WERI-Rb-1 (cell line): Measurements from ENCODE around the gene PRKAB1.
A peak's percentile ranks its signal among the peaks of the same experiment; 100 is the strongest.
"Not testable (repeated sequence)": the region's sequence is repeated elsewhere in the genome, so short reads cannot be mapped to it uniquely, and the experiment has no call there.

Source experiments
- DNase-seq: peaks from one replicate; pipeline ENCODE4 v3.0.0-alpha.2; 2020
- H3K27ac ChIP-seq: fragments of 250-450 bp; sonication (Bioruptor Pico); 2 replicates; pipeline ENCODE4 v1.5.1; 2020; ENCODE audit warnings: mild to moderate bottlenecking, moderate library complexity
- H3K27me3 ChIP-seq: fragments of 250-450 bp; sonication (Bioruptor Pico); 2 replicates; pipeline ENCODE4 v1.5.1; 2021; ENCODE audit warnings: mild to moderate bottlenecking, low read depth, moderate library complexity; ENCODE audit not compliant: insufficient read depth, severe bottlenecking
- H3K36me3 ChIP-seq: fragments of 250-450 bp; sonication (Bioruptor Pico); 2 replicates; pipeline ENCODE4 v1.5.1; 2020; ENCODE audit warnings: mild to moderate bottlenecking, moderate library complexity
- H3K4me3 ChIP-seq: 2 replicates; pipeline ENCODE4 v1.5.1; 2011; ENCODE audit warnings: low read depth, mild to moderate bottlenecking, control low read depth, low read length
- H3K9me3 ChIP-seq: fragments of 250-450 bp; sonication (Bioruptor Pico); 2 replicates; pipeline ENCODE4 v1.5.1; 2021; ENCODE audit warnings: mild to moderate bottlenecking, moderate library complexity; ENCODE audit not compliant: severe bottlenecking
- TF ChIP-seq, protein P1 (sequence below): IDR thresholded peaks from 2 replicates; pipeline ENCODE4 v1.5.1; 2011; ENCODE audit warnings: low read depth, mild to moderate bottlenecking, control low read depth, inconsistent platforms, low read length

The PRKAB1 gene

DNA sequence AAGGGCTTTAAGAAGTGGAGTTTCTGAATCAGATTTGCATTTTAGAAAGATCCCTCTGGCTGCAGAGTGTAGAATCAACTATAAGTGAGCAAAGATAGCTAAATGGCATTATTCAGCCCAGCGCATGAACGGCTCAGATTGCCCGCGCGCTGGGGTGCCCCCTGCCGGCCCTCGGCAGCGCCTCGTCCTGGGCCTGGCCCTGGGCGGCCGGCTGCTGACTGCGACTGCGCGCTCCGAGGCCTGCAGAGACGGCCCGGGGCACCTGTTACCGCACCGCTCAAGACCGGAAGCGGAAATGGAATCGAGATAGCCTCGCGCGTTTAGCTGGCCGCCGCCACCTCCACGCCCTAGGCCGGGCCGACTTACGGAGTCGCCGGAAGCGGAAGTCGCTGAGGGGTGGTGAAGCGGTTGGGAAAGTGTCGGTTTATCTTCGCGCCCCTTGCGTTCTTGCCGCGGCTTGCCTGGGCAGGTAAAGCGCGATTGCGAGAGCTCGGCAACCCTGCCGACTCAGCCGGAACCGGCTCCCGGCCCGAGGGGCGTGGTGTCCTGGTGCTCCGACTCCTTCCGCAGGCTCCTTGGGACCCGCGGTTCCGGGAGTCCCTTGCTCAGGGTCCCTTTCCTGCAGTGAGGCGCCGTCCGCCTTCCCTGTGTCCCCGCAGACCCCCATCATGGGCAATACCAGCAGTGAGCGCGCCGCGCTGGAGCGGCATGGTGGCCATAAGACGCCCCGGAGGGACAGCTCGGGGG, at the start of gene PRKAB1:
Gene PRKAB1, plus strand, starts transcription at position 557 of the 747 bp plus-strand sequence. Its CDS starts 112 bp downstream, at position 669.
- TF ChIP-seq, protein P1, sequence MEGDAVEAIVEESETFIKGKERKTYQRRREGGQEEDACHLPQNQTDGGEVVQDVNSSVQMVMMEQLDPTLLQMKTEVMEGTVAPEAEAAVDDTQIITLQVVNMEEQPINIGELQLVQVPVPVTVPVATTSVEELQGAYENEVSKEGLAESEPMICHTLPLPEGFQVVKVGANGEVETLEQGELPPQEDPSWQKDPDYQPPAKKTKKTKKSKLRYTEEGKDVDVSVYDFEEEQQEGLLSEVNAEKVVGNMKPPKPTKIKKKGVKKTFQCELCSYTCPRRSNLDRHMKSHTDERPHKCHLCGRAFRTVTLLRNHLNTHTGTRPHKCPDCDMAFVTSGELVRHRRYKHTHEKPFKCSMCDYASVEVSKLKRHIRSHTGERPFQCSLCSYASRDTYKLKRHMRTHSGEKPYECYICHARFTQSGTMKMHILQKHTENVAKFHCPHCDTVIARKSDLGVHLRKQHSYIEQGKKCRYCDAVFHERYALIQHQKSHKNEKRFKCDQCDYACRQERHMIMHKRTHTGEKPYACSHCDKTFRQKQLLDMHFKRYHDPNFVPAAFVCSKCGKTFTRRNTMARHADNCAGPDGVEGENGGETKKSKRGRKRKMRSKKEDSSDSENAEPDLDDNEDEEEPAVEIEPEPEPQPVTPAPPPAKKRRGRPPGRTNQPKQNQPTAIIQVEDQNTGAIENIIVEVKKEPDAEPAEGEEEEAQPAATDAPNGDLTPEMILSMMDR: peak; percentile 88
- Histone ChIP-seq H3K4me3 (peak within 1 kb of the TSS; percentile 92), H3K9me3 (no peaks in the 10 kb centered on the region), H3K27me3 (no peaks in the 10 kb centered on the region), H3K27ac (peak within 1 kb of the TSS; percentile 92), H3K36me3 (peaks cover 38% of the 10 kb centered on the region)
- peak; percentile 97 for DNase-seq

DNA sequence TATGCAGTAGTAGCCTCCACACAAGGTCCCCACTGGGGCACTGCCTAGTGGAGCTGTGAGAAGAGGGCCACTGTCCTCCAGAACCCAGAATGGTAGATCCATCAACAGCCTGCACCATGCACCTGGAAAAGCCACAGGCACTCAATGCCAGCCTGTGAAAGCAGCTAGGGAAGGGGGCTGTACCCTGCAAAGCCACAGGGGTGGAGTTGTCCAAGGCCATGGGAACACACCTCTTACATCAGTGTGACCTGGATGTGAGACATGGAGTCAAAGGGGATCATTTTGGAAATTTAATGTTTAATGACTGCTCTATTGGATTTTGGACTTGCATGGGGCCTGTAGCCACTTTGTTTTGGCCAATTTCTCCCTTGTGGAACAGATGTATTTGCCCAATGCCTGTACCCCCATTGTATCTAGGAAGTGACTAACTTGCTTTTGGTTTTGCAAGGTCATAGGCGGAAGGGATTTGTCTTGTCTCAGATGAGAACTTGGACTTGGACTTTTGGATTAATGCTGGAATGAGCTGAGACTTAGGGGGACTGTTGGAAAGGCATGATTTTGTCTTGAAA, 49.5 kb upstream of the PRKAB1 start:
- not testable (repeated sequence) for H3K4me3 ChIP-seq, H3K9me3 ChIP-seq, H3K27me3 ChIP-seq, DNase-seq, H3K27ac ChIP-seq, H3K36me3 ChIP-seq

GRCh38 chr12:119620490-119620889, 47.4 kb upstream of the PRKAB1 start:
- no peak for DNase-seq
- TF ChIP-seq, protein P1: no peak
- H3K36me3 ChIP-seq: no peaks in the 10 kb centered on the region
- no peak overlapping the region for H3K4me3 ChIP-seq
- no peak overlapping the region for H3K27ac ChIP-seq
- no peaks in the 10 kb centered on the region for H3K27me3 ChIP-seq
- H3K9me3 ChIP-seq: no peaks in the 10 kb centered on the region

GRCh38 chr12:119621878-119622277, 46.1 kb upstream of the PRKAB1 start:
- no peaks in the 10 kb centered on the region for H3K27me3 ChIP-seq
- H3K4me3 ChIP-seq: no peak overlapping the region
- TF ChIP-seq, protein P1: no peak
- no peaks in the 10 kb centered on the region for H3K9me3 ChIP-seq
- H3K36me3 ChIP-seq: no peaks in the 10 kb centered on the region
- DNase-seq: no peak
- H3K27ac ChIP-seq: no peak overlapping the region

DNA sequence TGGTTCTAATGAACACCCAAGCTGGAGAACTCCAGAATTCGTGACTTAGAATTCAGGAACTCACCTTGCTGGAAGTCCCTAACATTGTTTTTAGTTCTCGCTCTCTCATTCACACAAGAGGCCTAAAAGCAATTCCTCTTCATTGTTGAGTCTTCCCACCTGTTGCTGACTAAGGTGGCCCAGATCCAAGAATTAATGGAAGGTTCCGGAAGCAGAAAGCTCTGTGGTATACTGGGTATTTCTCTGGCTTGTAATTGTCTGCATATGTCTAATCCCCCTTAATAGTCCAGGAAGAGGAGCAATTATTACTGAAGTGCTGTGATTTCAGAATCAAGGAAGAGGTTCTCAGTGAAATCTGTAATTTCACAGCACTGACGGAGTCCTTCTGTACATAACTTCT, 43.0 kb upstream of the PRKAB1 start:
- no peak overlapping the region for H3K27ac ChIP-seq
- H3K27me3 ChIP-seq: no peaks in the 10 kb centered on the region
- TF ChIP-seq, protein P1: no peak
- no peak overlapping the region for H3K4me3 ChIP-seq
- no peaks in the 10 kb centered on the region for H3K36me3 ChIP-seq
- peaks cover 5% of the 10 kb centered on the region for H3K9me3 ChIP-seq
- DNase-seq: no peak

DNA sequence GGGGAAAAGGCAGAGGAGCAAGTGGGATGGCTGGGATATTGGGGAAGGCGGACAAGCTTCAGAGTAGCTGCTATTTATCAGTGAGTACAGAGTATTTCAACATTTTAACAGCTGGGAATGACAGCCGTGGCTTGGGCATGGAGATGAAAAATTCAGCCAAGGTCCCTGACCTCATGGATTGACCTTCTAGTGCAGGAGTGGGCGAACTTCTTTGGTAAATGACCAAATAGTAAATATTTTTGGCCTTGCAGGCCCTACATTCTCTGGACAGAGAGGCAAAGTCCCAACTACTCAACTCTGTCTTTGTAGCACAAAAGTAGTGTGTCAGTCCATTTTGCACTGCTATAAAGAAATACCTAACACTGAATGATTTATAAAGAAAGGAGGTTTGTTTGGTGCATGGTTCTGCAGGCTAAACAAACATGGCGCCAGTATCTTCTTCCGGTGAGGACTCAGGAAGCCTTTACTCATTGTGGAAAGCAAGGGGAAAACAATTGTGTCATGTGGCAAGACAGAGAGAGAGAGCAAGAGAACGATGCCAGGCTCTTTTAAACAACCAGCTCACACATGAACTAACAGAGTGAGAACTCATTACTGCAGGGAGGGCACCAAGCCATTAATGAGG, 40.8 kb upstream of the PRKAB1 start:
- Histone ChIP-seq H3K36me3 (no peaks in the 10 kb centered on the region), H3K27ac (no peak overlapping the region), H3K9me3 (peaks cover 11% of the 10 kb centered on the region), H3K4me3 (no peak overlapping the region), H3K27me3 (no peaks in the 10 kb centered on the region)
- TF ChIP-seq, protein P1: no peak
- DNase-seq: no peak
